Heart left ventricle (tissue), 16 donors: ENCODE measurements around the gene PIGN. TPM values are rescaled to one million over a fixed set of nuclear protein-coding genes. Genes with fewer than 3 reads are reported as not detected.

Experiments
- ATAC-seq, 4 donors: fragments of 200-7000 bp; cut with Tn5 transposase; one replicate each; pipeline ENCODE4 v1.9.1; 2020 to 2022; ENCODE audit warnings: moderate library complexity in 4 of 4, mild to moderate bottlenecking in 3 of 4, moderate number of reproducible peaks in 1 of 4
- DNase-seq, 5 donors: peaks; one replicate each; pipeline ENCODE4 v3.0.0-alpha.2; 2020
- H3K27ac ChIP-seq, 12 donors: fragments of 200-600 bp; sonication (generic) in 4 of 12; one replicate each; pipeline versions ENCODE4 v1.5.0 to v1.8.0; 2016 to 2022; ENCODE audit warnings: mild to moderate bottlenecking in 2 of 12
- H3K27me3 ChIP-seq, 9 donors: fragments of 200-600 bp; sonication (generic) in 2 of 9; one replicate each; pipeline versions ENCODE4 v1.5.1 to v1.8.0; 2016 to 2022; ENCODE audit warnings: mild to moderate bottlenecking in 3 of 9
- H3K36me3 ChIP-seq, 9 donors: fragments of 200-600 bp; sonication (generic) in 2 of 9; one replicate each; pipeline versions ENCODE4 v1.5.0 to v1.8.0; 2018 to 2022; ENCODE audit warnings: mild to moderate bottlenecking in 2 of 9
- H3K4me1 ChIP-seq, 12 donors: fragments of 200-600 bp; sonication (generic) in 4 of 12; one replicate each; pipeline versions ENCODE4 v1.5.0 to v1.8.0; 2016 to 2022; ENCODE audit warnings: mild to moderate bottlenecking in 3 of 12
- H3K4me3 ChIP-seq, 12 donors: fragments of 200-600 bp; sonication (generic) in 4 of 12; one replicate each; pipeline versions ENCODE4 v1.5.0 to v1.8.0; 2017 to 2022; ENCODE audit warnings: mild to moderate bottlenecking in 9 of 12, moderate library complexity in 4 of 12
- H3K9me3 ChIP-seq, 12 donors: fragments of 200-600 bp; sonication (generic) in 4 of 12; one replicate each; pipeline versions ENCODE4 v1.5.0 to v1.8.0; 2016 to 2022; ENCODE audit warnings: mild to moderate bottlenecking in 1 of 12
- CTCF ChIP-seq, 12 donors: fragments of 200-600 bp; sonication (generic) in 4 of 12; IDR thresholded peaks; one replicate each; pipeline versions ENCODE4 v1.5.0 to v1.8.0; 2018 to 2022; ENCODE audit warnings: antibody characterized with exemption in 12 of 12, mild to moderate bottlenecking in 5 of 12
- POLR2A ChIP-seq, 2 donors: fragments of 450-650 bp; IDR thresholded peaks; one replicate each; pipeline ENCODE4 v1.6.1; 2017; ENCODE audit warnings: antibody characterized with exemption in 2 of 2, mild to moderate bottlenecking in 2 of 2, moderate library complexity in 2 of 2
- WGBS, 4 donors: extraction: QIAGEN DNeasy Blood & Tissue Kit in 2 of 4; methylation state at CpG; one replicate each; pipeline versions ENCODE4 v1.1.5 to v1.1.7; 2013 to 2018; 5-methylcytosine and 5-hydroxymethylcytosine counted together
- intact Hi-C, 10 donors: fragments of 100-400 bp; cut with DNase I; formaldehyde crosslinking; loops; one replicate each; pipeline versions ENCODE4 v1.11.1 to v1.14.2; 2022
- polyA plus RNA-seq, 2 donors: library from polyadenylated mRNA; stranded (reverse); fragments of 200-250 nt; gene quantifications; one replicate each; pipeline ENCODE4 v1.2.3, GENCODE V29; 2013
- total RNA-seq, 9 donors: library from RNA; depleted of rRNA in 2 of 9; stranded (reverse); fragments of >200 nt in 2 of 9; fragmentation: NEBNext Ultra II Directional in 3 of 9; extraction: Animal tissue kit (Norgen Biotek cat#: 25700) in 3 of 9; gene quantifications; one replicate each; pipeline versions ENCODE4 v1.1.0 to v1.2.4, GENCODE V29; 2016 to 2023
- donor health status: ischemic (EF 13 %, LVEDD 7.1; RV severe dilation, severe dysfunction).
- donor health status: healthy with polysubstance abuse.
- donor health status: DM: no; HTN: yes; CAD: no.
- donor health status: DM: no; HTN: no; CAD: no.
- donor health status: ischemic (EF 25% LVEDD 6.9; RV normal size, moderate dysfunction).
- donor health status: ischemic (EF 25% LVEDD 5.7; RV mildly dilated, moderate dysfunction).
- donor health status: healthy.
- donor health status: DM: yes; HTN: yes; CAD: no.
- donor health status: ischemic (EF 35%, LVEDD 5.7; RV mildly dilated, moderate dysfunction).
- donor health status: nonischemic (EF 11% LVEDD 7.7; RV severe dilation, severe dysfunction).
- donor health status: DM: yes; HTN: yes; CAD: no.
- donor health status: PGD.
- donor health status: ischemic (EF 29% LVEDD 5.4; RV normal size, mild dysfunction).
- donor health status: nonischemic (EF 23%, LVEDD 6.1; RV moderate dilation, normal function).

The PIGN gene
- total and polyA plus RNA-seq, 11 donors: 4.3 to 29.6 (median 20.7) TPM

GRCh38 chr18:61992923-61993322 is 193.9 kb downstream of the PIGN start:
- Histone ChIP-seq H3K36me3 (no peaks in the 10 kb centered on the region), H3K27ac (peak overlapping the region in 2 of 12 donors; percentile 26 to 61), H3K9me3 (no peaks in the 10 kb centered on the region), H3K4me1 (peaks cover 0 to 32% (median 13%) of the 10 kb centered on the region in 12 donors), H3K4me3 (no peak overlapping the region), H3K27me3 (no peaks in the 10 kb centered on the region)
- intact Hi-C loops: no loop called here
- TF ChIP-seq POLR2A (IDR thresholded peaks at IDR 0.05) (no peak), CTCF (IDR thresholded peaks at IDR 0.05) (no peak)
- ATAC-seq (peak in 3 of 4 donors; percentile 22 to 49 (median 46)), DNase-seq (no peak)
- 2 to 9% (median 6%) methylated on average over 2 of the region's 2 CpGs for WGBS, 4 donors

GRCh38 chr18:61992285-61992684 is 194.6 kb downstream of the PIGN start:
- peak overlapping the region in 2 of 12 donors; percentile 26 to 61 for H3K27ac ChIP-seq

GRCh38 chr18:61991836-61992235 is 195.0 kb downstream of the PIGN start:
- intact Hi-C loops: no loop called here
- H3K4me1 ChIP-seq: peaks cover 0 to 32% (median 13%) of the 10 kb centered on the region in 12 donors
- H3K9me3 ChIP-seq: no peaks in the 10 kb centered on the region
- ATAC-seq (no peak), DNase-seq (no peak)
- TF ChIP-seq CTCF (IDR thresholded peaks at IDR 0.05) (no peak), POLR2A (IDR thresholded peaks at IDR 0.05) (no peak)
- H3K27me3 ChIP-seq: no peaks in the 10 kb centered on the region
- 81 to 97% (median 95%) methylated on average over 1 of the region's 1 CpG for WGBS, 4 donors
- H3K4me3 ChIP-seq: no peak overlapping the region
- no peaks in the 10 kb centered on the region for H3K36me3 ChIP-seq
- peak overlapping the region in 1 of 12 donors; percentile 61 for H3K27ac ChIP-seq

More at GRCh38 chr18:61992285-61992684, 194.6 kb downstream of the PIGN start:
- Histone ChIP-seq H3K9me3 (no peaks in the 10 kb centered on the region), H3K36me3 (no peaks in the 10 kb centered on the region), H3K27me3 (no peaks in the 10 kb centered on the region), H3K4me1 (peaks cover 0 to 32% (median 13%) of the 10 kb centered on the region in 12 donors), H3K4me3 (no peak overlapping the region)
- WGBS, 4 donors: 61 to 78% (median 64%) methylated on average over 1 of the region's 1 CpG
- no peak for TF ChIP-seq POLR2A (IDR thresholded peaks at IDR 0.05)
- no peak for TF ChIP-seq CTCF (IDR thresholded peaks at IDR 0.05)
- intact Hi-C loops: no loop called here
- DNase-seq (no peak), ATAC-seq (no peak)

GRCh38 chr18:61991201-61991600 is 195.7 kb downstream of the PIGN start:
- DNase-seq (no peak), ATAC-seq (no peak)
- H3K27me3 ChIP-seq: no peaks in the 10 kb centered on the region
- peaks cover 0 to 32% (median 13%) of the 10 kb centered on the region in 12 donors for H3K4me1 ChIP-seq
- no peaks in the 10 kb centered on the region for H3K9me3 ChIP-seq
- intact Hi-C loops: no loop called here
- WGBS, 4 donors: 83 to 87% (median 86%) methylated on average over 3 of the region's 3 CpGs
- no peak overlapping the region for H3K27ac ChIP-seq
- no peak overlapping the region for H3K4me3 ChIP-seq
- no peaks in the 10 kb centered on the region for H3K36me3 ChIP-seq
- TF ChIP-seq CTCF (IDR thresholded peaks at IDR 0.05) (no peak), POLR2A (IDR thresholded peaks at IDR 0.05) (no peak)

Other genes starting within 250 kb of the PIGN start
- gene RELCH, start 199 bp upstream of the PIGN start, total RNA-seq: 10 to 100 TPM; 11.6 to 24.8 (median 15.2) TPM
- 1 to 10 TPM; 7.4 to 9.0 TPM for gene RELCH, start 199 bp upstream of the PIGN start, polyA plus RNA-seq
- gene TNFRSF11A, start 138.3 kb upstream of the PIGN start, total RNA-seq: 1 to 10 TPM in 8 of 9 donors, under 1 TPM in 1; 0.16 to 5.0 (median 1.5) TPM
- gene TNFRSF11A, start 138.3 kb upstream of the PIGN start, polyA plus RNA-seq: under 1 TPM; 0.23 to 0.42 TPM